LHCN-M2 (cell line): ENCODE measurements around the gene CCIN. TPM values are rescaled to one million over a fixed set of nuclear protein-coding genes. Genes with fewer than 3 reads are reported as not detected.

ENCODE experiments used
- total RNA-seq: library from RNA; depleted of rRNA; stranded (reverse); fragments of >200 nt; gene quantifications from 2 replicates; pipeline ENCODE4 v1.2.3, GENCODE V29; 2014; rRNA removed

Gene CCIN
- total RNA-seq, 1 experiment from 2014 or later, result 1.8 TPM

Other genes with a start within 250 kb of the CCIN start
- not detected in 2 replicates for gene OR2S2, start 211.2 kb upstream of the CCIN start, total RNA-seq
- 10.6 and 12.2 TPM in 2 replicates for gene RECK, start 132.5 kb upstream of the CCIN start, total RNA-seq
- gene GLIPR2, start 32.7 kb upstream of the CCIN start, total RNA-seq, result 29.6 and 38.3 TPM in 2 replicates
- gene CLTA, start 21.5 kb downstream of the CCIN start, total RNA-seq, result 418 and 464 TPM in 2 replicates
- 25.7 and 26.1 TPM in 2 replicates for gene GNE, start 89.1 kb downstream of the CCIN start, total RNA-seq
- 10.3 and 13.5 TPM in 2 replicates for gene RNF38, start 230.9 kb downstream of the CCIN start, total RNA-seq